T47D (cell line): ENCODE results near the gene KRTAP1-5.

Experiments used
- DNase-seq, 2 experiments: peaks; one replicate each; pipeline versions ENCODE4 v3.0.0 to v3.0.0-alpha.2; 2011 to 2012; ENCODE audit warnings: low read depth in 1 of 2, low spot score in 1 of 2
- JUND ChIP-seq: IDR thresholded peaks from 2 replicates; pipeline ENCODE4 v1.6.1; 2012; ENCODE audit warnings: low read depth
- in situ Hi-C: cut with HindIII; loops from 2 replicates; pipeline ENCODE4 v1.10.0; 2016; ENCODE audit warnings: low sequenced_read_pairs, low pct_unique_long_range_greater_than_20kb

The KRTAP1-5 gene

GRCh38 chr17:41029633-41030245 lies 2.7 kb upstream of the KRTAP1-5 start, which contains the start of gene KRTAP1-4:
TSS of gene KRTAP1-4 (minus strand) at chr17:41030195. CDS start at chr17:41030078, 117 bp downstream.
- no peak for TF ChIP-seq JUND
- in situ Hi-C loops: no loop called here
- no peak for DNase-seq

GRCh38 chr17:41024697-41025096 lies 2.3 kb downstream of the KRTAP1-5 start:
- no peak for DNase-seq
- TF ChIP-seq JUND: no peak
- in situ Hi-C loops: no loop called here

DNA sequence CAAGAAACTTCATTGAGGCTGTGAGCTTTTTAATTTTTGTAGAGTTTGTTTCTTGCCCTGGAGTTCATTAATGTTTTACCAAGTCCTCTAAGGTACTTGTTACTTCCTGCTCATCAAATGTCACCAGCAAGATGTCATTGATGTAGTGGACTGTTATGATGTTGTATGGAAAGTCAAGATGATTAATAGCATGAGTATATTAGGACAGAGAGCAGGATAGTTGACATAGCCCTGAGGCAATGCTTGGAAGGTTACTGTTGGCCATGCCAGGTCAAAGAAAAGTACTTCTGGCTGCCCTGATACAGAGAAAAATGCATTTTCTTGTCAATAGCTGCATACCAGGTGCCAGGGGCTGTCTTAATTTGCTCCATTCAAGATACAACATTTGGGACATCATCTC lies 6.7 kb downstream of the KRTAP1-5 start:
- peak in 1 of 2 experiments; percentile 68 for DNase-seq
- in situ Hi-C loops: no loop called here
- no peak for TF ChIP-seq JUND

GRCh38 chr17:41019415-41019814 lies 7.6 kb downstream of the KRTAP1-5 start:
- no peak for TF ChIP-seq JUND
- in situ Hi-C loops: no loop called here
- DNase-seq: no peak

GRCh38 chr17:41018541-41018940 lies 8.5 kb downstream of the KRTAP1-5 start:
- in situ Hi-C loops: no loop called here
- TF ChIP-seq JUND: no peak
- DNase-seq: peak in 1 of 2 experiments; percentile 46

DNA sequence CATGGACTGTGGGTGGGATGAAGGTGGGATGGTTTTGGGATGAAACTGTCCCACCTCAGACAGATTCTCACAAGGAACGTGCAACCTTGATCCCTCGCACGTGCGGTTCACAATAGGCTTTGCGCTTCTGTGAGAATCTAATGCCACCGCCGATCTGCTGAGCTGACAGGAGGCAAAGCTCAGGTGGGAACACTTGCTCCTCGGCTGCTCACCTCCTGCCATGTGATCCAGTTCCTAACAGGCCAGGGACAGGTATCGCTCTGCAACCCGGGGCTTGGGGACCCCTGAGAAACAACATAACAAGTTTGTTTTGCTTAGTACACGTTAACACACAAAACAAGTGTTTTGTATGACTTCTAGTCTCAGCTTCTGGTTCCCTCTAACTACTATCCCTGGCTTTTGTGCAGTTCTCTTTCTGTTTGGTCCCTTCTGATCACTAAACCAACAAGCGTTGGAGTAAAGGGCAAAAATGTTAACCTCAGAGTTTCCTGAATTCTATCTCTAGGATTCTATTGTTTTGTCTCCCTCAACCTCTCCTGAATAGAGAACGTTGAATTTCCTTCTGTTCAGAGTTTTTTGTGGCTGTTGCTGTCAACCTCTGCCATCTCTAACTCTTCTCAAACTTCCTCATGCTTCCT lies 10.3 kb downstream of the KRTAP1-5 start:
- in situ Hi-C loops: no loop called here
- no peak for DNase-seq
- no peak for TF ChIP-seq JUND

- no peak for DNase-seq
- in situ Hi-C loops: no loop called here
- no peak for TF ChIP-seq JUND
These were observed 11.6 kb downstream of the KRTAP1-5 start for GRCh38 chr17:41015454-41015853.

DNA sequence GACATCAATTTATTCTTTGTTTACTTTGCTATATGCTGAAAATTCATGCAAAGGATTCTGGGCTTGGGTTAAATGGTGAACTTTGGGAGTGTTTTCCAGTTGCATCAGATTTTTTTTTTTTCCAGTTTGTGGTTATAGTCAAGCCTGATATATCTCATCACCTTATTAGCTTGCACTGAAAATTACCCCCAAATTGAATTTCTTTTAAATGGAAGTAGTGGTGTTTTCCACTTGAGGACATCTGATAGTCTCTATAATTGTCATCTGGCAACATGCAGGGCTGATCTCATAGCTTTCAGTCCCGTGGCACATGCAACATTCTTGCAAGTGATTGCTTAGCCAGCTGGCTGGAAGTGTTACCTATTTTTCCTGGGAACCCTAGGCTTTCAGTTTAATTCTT lies 13.4 kb downstream of the KRTAP1-5 start:
- TF ChIP-seq JUND: no peak
- no peak for DNase-seq
- in situ Hi-C loops: no loop called here

DNA sequence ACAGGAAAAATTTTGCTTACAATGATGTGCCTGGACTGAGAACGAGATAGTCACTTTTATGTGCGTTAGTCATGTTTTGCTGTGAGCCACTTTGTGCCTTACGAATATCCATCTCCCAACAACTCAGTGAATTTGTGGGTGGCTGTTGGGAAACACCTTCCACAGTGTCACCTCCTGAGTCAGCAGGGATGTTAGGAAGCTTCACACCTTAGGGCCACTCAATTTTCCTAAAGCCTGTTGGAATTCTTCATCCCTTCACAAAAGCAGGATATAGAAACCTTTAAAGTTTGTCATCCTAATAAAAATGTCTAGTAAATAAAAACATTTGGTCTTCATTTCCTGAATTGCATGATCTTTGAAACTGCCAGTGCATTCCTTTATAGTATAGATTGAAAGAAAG lies 13.8 kb downstream of the KRTAP1-5 start:
- no peak for DNase-seq
- no peak for TF ChIP-seq JUND
- in situ Hi-C loops: no loop called here

GRCh38 chr17:41012326-41013120 lies 14.5 kb downstream of the KRTAP1-5 start:
- in situ Hi-C loops: no loop called here
- no peak for DNase-seq
- TF ChIP-seq JUND: no peak

DNA sequence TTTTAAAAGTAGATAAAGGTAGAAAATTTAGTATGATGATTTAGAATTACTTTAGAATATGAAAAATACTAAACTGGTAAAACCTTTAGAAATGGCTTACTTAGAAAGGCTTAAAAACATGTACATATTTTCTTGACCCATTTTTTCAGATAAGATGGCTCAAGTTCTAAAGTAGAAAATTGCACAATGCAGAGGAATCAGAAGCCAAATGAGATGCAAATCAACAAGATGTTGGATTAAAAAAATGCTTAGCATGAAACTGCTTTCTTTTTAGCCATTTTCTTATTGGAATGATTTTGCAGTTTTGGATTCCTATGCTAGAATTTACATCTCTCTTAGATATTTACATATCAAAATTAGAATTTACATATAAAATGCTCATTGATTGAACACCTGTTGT lies 16.6 kb downstream of the KRTAP1-5 start:
- TF ChIP-seq JUND: no peak

GRCh38 chr17:41009936-41010335 lies 17.1 kb downstream of the KRTAP1-5 start:
- in situ Hi-C loops: no loop called here
- no peak for TF ChIP-seq JUND

More for the DNA sequence above, 16.6 kb downstream of the KRTAP1-5 start:
- in situ Hi-C loops: no loop called here
- DNase-seq: no peak

DNA sequence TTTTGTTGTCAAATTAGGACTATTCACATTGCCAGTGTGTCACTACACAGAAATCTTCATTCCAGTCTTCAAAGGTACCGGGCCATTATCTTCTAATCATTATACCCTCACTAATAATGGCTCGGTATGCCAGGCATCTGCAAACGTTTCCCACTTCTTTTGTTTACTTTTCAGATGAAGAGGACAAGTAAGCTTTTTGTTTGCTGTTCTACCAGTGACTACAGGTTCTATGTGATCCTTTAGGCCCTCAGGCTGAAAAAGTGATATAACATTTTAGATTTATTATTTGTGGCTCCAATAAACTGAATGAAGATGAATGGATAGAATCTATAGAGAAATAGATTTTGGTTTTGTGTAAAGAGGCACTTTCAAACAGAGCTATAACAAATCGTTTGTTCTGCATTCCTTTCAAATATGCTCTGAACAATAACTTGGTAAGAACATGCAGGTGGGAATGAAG lies 17.7 kb downstream of the KRTAP1-5 start:
- in situ Hi-C loops: no loop called here
- DNase-seq: peak; percentile 45 to 94
- peak; percentile 96 for TF ChIP-seq JUND

More at GRCh38 chr17:41009936-41010335, 17.1 kb downstream of the KRTAP1-5 start:
- DNase-seq: no peak
